Memory B cell (primary cell): ENCODE results near the gene PHF12.
A peak's percentile ranks its signal among the peaks of the same experiment; 100 is the strongest.

Experiments
- ATAC-seq: fragments of 150-1000 bp; cut with Tn5 transposase; 2 replicates; pipeline ENCODE4 v1.10.0; 2021; ENCODE audit warnings: low read depth, mild to moderate bottlenecking, moderate library complexity
- DNase-seq, 2 donors: peaks; one replicate each; pipeline ENCODE4 v3.0.0; 2022; ENCODE audit warnings: low spot score in 2 of 2
- H3K27ac Mint-ChIP-seq: one replicate; pipeline ENCODE4 v1.8.0; 2022; ENCODE audit warnings: mild to moderate bottlenecking, moderate library complexity, mixed read lengths
- H3K27me3 Mint-ChIP-seq: one replicate; pipeline ENCODE4 v1.8.0; 2022; ENCODE audit warnings: mixed read lengths
- H3K36me3 Mint-ChIP-seq: one replicate; pipeline ENCODE4 v1.8.0; 2022; ENCODE audit warnings: mild to moderate bottlenecking, mixed read lengths
- H3K4me1 Mint-ChIP-seq: one replicate; pipeline ENCODE4 v1.8.0; 2022; ENCODE audit warnings: mixed read lengths
- H3K4me3 Mint-ChIP-seq: one replicate; pipeline ENCODE4 v1.8.0; 2022; ENCODE audit warnings: mild to moderate bottlenecking, moderate library complexity, mixed read lengths
- H3K9me3 Mint-ChIP-seq: one replicate; pipeline ENCODE4 v1.8.0; 2022; ENCODE audit warnings: mixed read lengths

The PHF12 gene

GRCh38 chr17:28860363-28860808 lies 90.9 kb downstream of the PHF12 start:
- Mint-ChIP-seq H3K4me3 (no peak overlapping the region), H3K27me3 (no peaks in the 10 kb centered on the region), H3K9me3 (no peaks in the 10 kb centered on the region), H3K4me1 (peaks cover 7% of the 10 kb centered on the region), H3K27ac (no peak overlapping the region), H3K36me3 (peaks cover 21% of the 10 kb centered on the region)
- DNase-seq (no peak), ATAC-seq (no peak)

GRCh38 chr17:28858801-28859355 lies 92.4 kb downstream of the PHF12 start:
- H3K36me3 Mint-ChIP-seq: peaks cover 21% of the 10 kb centered on the region
- H3K27me3 Mint-ChIP-seq: no peaks in the 10 kb centered on the region
- no peak overlapping the region for H3K27ac Mint-ChIP-seq
- no peaks in the 10 kb centered on the region for H3K9me3 Mint-ChIP-seq
- no peak for DNase-seq
- peaks cover 4% of the 10 kb centered on the region for H3K4me1 Mint-ChIP-seq
- H3K4me3 Mint-ChIP-seq: no peak overlapping the region
- no peak for ATAC-seq

GRCh38 chr17:28857905-28858800 lies 93.2 kb downstream of the PHF12 start:
- Mint-ChIP-seq H3K27ac (no peak overlapping the region), H3K4me3 (no peak overlapping the region), H3K4me1 (peaks cover 4% of the 10 kb centered on the region), H3K27me3 (no peaks in the 10 kb centered on the region), H3K9me3 (no peaks in the 10 kb centered on the region), H3K36me3 (peaks cover 21% of the 10 kb centered on the region)
- no peak for DNase-seq
- ATAC-seq: no peak

DNA sequence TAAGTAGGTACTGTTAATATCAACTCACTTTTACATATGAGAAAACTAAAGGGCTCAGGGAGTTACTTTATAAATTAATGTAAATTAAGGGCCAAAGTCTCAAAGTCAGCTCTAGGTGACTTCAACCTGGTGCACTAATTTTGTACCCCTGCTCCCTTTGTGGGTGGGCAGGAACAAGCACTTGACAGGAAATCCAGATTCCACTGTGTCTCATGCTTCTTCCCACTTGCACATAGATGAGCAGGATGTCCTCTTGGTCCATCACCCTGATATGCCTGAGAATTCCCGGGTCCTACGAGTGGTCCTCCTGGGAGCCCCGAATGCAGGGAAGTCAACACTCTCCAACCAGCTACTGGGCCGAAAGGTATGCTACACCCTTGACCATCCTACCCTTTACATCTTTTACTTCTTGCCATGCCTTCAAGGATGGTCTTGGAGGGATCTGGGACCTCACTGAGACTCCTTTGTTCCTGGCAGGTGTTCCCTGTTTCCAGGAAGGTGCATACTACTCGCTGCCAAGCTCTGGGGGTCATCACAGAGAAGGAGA lies 95.2 kb downstream of the PHF12 start:
- ATAC-seq (no peak), DNase-seq (no peak)
- Mint-ChIP-seq H3K27ac (no peak overlapping the region), H3K4me3 (peak overlapping the region; percentile 65), H3K9me3 (no peaks in the 10 kb centered on the region), H3K4me1 (no peaks in the 10 kb centered on the region), H3K36me3 (peaks cover 21% of the 10 kb centered on the region), H3K27me3 (no peaks in the 10 kb centered on the region)

GRCh38 chr17:28855336-28855679 lies 96.0 kb downstream of the PHF12 start:
- Mint-ChIP-seq H3K27me3 (no peaks in the 10 kb centered on the region), H3K4me3 (peak overlapping the region; percentile 89), H3K9me3 (no peaks in the 10 kb centered on the region), H3K27ac (peak overlapping the region; percentile 66), H3K36me3 (peaks cover 17% of the 10 kb centered on the region), H3K4me1 (no peaks in the 10 kb centered on the region)
- ATAC-seq (no peak), DNase-seq (no peak)
